ENCODE results near the gene NUMA1. TPM values are rescaled to one million over a fixed set of nuclear protein-coding genes. Genes with fewer than 3 reads are reported as not detected.

NUMA1 gene
- total RNA-seq, 4 donors from 2014 or later: 142 to 237 (median 177) TPM

GRCh38 chr11:72018171-72018570, 62.2 kb downstream of the NUMA1 start:
- DNase-seq: no peak
- Histone ChIP-seq H3K27me3 (no peaks in the 10 kb centered on the region), H3K4me1 (peaks cover 19 to 33% (median 23%) of the 10 kb centered on the region in 3 donors), H3K4me3 (no peak overlapping the region), H3K36me3 (peaks cover 80 to 100% (median 97%) of the 10 kb centered on the region in 3 donors), H3K9me3 (no peaks in the 10 kb centered on the region), H3K27ac (no peak overlapping the region)
- intact Hi-C loops (cut with DNase I): no loop called here
- TF ChIP-seq POLR2A (IDR thresholded peaks at IDR 0.05): no peak
- TF ChIP-seq, protein P1, sequence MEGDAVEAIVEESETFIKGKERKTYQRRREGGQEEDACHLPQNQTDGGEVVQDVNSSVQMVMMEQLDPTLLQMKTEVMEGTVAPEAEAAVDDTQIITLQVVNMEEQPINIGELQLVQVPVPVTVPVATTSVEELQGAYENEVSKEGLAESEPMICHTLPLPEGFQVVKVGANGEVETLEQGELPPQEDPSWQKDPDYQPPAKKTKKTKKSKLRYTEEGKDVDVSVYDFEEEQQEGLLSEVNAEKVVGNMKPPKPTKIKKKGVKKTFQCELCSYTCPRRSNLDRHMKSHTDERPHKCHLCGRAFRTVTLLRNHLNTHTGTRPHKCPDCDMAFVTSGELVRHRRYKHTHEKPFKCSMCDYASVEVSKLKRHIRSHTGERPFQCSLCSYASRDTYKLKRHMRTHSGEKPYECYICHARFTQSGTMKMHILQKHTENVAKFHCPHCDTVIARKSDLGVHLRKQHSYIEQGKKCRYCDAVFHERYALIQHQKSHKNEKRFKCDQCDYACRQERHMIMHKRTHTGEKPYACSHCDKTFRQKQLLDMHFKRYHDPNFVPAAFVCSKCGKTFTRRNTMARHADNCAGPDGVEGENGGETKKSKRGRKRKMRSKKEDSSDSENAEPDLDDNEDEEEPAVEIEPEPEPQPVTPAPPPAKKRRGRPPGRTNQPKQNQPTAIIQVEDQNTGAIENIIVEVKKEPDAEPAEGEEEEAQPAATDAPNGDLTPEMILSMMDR (IDR thresholded peaks at IDR 0.05): no peak
- 78 to 92% methylated on average over 4 to 8 of the region's 9 CpGs for WGBS, 2 donors

- intact Hi-C loops (cut with DNase I): no loop called here
- Histone ChIP-seq H3K27ac (peak overlapping the region in 1 of 4 donors; percentile 80), H3K36me3 (peaks cover 82 to 100% (median 98%) of the 10 kb centered on the region in 3 donors), H3K4me1 (peaks cover 19 to 59% (median 34%) of the 10 kb centered on the region in 3 donors), H3K4me3 (no peak overlapping the region), H3K9me3 (no peaks in the 10 kb centered on the region), H3K27me3 (no peaks in the 10 kb centered on the region)
- DNase-seq: no peak
- WGBS, 2 donors: 81 to 83% methylated on average over 6 to 8 of the region's 10 CpGs
- TF ChIP-seq, protein P1 (IDR thresholded peaks at IDR 0.05): peak in 2 of 6 experiments; percentile 8 to 40
- no peak for TF ChIP-seq POLR2A (IDR thresholded peaks at IDR 0.05)
Measured at GRCh38 chr11:72015511-72016061, 64.8 kb downstream of the NUMA1 start.

DNA sequence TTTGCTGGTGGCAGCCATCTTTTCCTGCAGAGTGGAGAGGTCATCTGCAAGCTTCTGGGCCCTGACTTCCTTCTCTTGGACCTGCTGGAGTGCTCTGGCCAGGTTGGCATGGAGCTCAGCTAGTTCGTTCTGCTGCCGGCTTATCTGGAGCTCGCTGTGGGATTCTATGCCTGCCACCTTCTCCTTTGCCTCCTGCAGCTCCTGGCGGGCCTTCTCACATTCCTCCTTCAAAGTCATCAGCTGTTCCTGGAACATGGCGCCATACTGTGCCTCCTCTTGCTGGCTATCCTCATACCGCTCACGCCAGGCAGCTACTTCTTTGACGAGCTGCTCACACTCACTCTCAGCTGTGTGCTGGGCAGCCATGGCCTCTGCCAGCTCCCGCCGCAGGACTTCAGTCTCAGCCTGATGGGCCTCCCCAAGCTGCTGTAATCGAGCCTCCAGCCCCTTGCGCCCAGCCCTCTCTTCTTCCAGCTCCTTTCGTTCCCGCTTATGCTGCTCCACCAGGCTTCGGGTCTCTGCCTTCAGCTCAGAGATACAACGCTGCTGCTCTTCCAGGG, 65.5 kb downstream of the NUMA1 start:
- intact Hi-C loops (cut with DNase I): no loop called here
- peaks cover 19 to 64% (median 34%) of the 10 kb centered on the region in 3 donors for H3K4me1 ChIP-seq
- no peak for DNase-seq
- H3K27me3 ChIP-seq: no peaks in the 10 kb centered on the region
- peak overlapping the region in 3 of 4 donors; percentile 12 to 80 (median 65) for H3K27ac ChIP-seq
- H3K4me3 ChIP-seq: no peak overlapping the region
- H3K9me3 ChIP-seq: no peaks in the 10 kb centered on the region
- WGBS, 2 donors: 78 to 80% methylated on average over 12 to 16 of the region's 16 CpGs
- TF ChIP-seq, protein P1 (IDR thresholded peaks at IDR 0.05): no peak
- TF ChIP-seq POLR2A (IDR thresholded peaks at IDR 0.05): no peak
- H3K36me3 ChIP-seq: peaks cover 85 to 100% (median 98%) of the 10 kb centered on the region in 3 donors

GRCh38 chr11:72013765-72014711, 66.3 kb downstream of the NUMA1 start:
- 49 to 65% methylated on average over 23 to 31 of the region's 38 CpGs for WGBS, 2 donors

More at GRCh38 chr11:72013765-72014711, 66.3 kb downstream of the NUMA1 start:
- Histone ChIP-seq H3K4me1 (peaks cover 19 to 72% (median 34%) of the 10 kb centered on the region in 3 donors), H3K27me3 (no peaks in the 10 kb centered on the region), H3K27ac (peak overlapping the region; percentile 16 to 80 (median 41)), H3K36me3 (peaks cover 82 to 100% (median 98%) of the 10 kb centered on the region in 3 donors), H3K9me3 (no peaks in the 10 kb centered on the region), H3K4me3 (no peak overlapping the region)
- intact Hi-C loops (cut with DNase I): no loop called here
- DNase-seq: no peak
- TF ChIP-seq, protein P1 (IDR thresholded peaks at IDR 0.05): no peak
- TF ChIP-seq POLR2A (IDR thresholded peaks at IDR 0.05): no peak
